ENCODE measurements around the gene INPP5B. TPM values are rescaled to one million over a fixed set of nuclear protein-coding genes. Genes with fewer than 3 reads are reported as not detected.

INPP5B gene
- total and polyA plus RNA-seq, 2 experiments from 2014 or later: 6.9 to 29.1 TPM

- TF ChIP-seq, protein P1, sequence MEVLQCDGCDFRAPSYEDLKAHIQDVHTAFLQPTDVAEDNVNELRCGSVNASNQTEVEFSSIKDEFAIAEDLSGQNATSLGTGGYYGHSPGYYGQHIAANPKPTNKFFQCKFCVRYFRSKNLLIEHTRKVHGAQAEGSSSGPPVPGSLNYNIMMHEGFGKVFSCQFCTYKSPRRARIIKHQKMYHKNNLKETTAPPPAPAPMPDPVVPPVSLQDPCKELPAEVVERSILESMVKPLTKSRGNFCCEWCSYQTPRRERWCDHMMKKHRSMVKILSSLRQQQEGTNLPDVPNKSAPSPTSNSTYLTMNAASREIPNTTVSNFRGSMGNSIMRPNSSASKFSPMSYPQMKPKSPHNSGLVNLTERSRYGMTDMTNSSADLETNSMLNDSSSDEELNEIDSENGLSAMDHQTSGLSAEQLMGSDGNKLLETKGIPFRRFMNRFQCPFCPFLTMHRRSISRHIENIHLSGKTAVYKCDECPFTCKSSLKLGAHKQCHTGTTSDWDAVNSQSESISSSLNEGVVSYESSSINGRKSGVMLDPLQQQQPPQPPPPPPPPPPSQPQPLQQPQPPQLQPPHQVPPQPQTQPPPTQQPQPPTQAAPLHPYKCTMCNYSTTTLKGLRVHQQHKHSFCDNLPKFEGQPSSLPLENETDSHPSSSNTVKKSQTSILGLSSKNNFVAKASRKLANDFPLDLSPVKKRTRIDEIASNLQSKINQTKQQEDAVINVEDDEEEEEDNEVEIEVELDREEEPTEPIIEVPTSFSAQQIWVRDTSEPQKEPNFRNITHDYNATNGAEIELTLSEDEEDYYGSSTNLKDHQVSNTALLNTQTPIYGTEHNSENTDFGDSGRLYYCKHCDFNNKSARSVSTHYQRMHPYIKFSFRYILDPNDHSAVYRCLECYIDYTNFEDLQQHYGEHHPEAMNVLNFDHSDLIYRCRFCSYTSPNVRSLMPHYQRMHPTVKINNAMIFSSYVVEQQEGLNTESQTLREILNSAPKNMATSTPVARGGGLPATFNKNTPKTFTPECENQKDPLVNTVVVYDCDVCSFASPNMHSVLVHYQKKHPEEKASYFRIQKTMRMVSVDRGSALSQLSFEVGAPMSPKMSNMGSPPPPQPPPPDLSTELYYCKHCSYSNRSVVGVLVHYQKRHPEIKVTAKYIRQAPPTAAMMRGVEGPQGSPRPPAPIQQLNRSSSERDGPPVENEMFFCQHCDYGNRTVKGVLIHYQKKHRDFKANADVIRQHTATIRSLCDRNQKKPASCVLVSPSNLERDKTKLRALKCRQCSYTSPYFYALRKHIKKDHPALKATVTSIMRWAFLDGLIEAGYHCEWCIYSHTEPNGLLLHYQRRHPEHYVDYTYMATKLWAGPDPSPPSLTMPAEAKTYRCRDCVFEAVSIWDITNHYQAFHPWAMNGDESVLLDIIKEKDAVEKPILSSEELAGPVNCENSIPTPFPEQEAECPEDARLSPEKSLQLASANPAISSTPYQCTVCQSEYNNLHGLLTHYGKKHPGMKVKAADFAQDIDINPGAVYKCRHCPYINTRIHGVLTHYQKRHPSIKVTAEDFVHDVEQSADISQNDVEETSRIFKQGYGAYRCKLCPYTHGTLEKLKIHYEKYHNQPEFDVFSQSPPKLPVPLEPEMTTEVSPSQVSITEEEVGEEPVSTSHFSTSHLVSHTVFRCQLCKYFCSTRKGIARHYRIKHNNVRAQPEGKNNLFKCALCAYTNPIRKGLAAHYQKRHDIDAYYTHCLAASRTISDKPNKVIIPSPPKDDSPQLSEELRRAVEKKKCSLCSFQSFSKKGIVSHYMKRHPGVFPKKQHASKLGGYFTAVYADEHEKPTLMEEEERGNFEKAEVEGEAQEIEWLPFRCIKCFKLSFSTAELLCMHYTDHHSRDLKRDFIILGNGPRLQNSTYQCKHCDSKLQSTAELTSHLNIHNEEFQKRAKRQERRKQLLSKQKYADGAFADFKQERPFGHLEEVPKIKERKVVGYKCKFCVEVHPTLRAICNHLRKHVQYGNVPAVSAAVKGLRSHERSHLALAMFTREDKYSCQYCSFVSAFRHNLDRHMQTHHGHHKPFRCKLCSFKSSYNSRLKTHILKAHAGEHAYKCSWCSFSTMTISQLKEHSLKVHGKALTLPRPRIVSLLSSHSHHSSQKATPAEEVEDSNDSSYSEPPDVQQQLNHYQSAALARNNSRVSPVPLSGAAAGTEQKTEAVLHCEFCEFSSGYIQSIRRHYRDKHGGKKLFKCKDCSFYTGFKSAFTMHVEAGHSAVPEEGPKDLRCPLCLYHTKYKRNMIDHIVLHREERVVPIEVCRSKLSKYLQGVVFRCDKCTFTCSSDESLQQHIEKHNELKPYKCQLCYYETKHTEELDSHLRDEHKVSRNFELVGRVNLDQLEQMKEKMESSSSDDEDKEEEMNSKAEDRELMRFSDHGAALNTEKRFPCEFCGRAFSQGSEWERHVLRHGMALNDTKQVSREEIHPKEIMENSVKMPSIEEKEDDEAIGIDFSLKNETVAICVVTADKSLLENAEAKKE (CRISPR knock-in tag; IDR thresholded peaks at IDR 0.05): no peak
- TF ChIP-seq STAT1 (IDR thresholded peaks at IDR 0.05; ENCODE audit: unreplicated experiment): no peak
These were observed 1.6 kb downstream of the INPP5B start (continued) for GRCh38 chr1:37945251-37945650.

GRCh38 chr1:37944816-37945215 lies 2.0 kb downstream of the INPP5B start:
- no peak for DNase-seq (ENCODE audit: low spot score)
- Histone ChIP-seq H3K79me2 (replicated peaks; ENCODE audit: insufficient read depth) (no peaks in the 10 kb centered on the region), H3K36me3 (ENCODE audit: insufficient read depth) (no peaks in the 10 kb centered on the region), H3F3A (replicated peaks; ENCODE audit: low read depth) (0 out of 2 replicates have a peak, but pooled peaks cover 3% of the 10 kb centered on the region), H3K9me2 (ENCODE audit: insufficient read depth) (no peaks in the 10 kb centered on the region), H4K20me1 (replicated peaks; ENCODE audit: insufficient read depth) (no peaks in the 10 kb centered on the region), H3K27ac (ENCODE audit: low read depth) (no peak overlapping the region), H3K4me2 (no peak overlapping the region), H3K27me3 (ENCODE audit: insufficient read depth) (no peaks in the 10 kb centered on the region), H3K4me3 (no peak overlapping the region), H2AFZ (no peak overlapping the region), H3K4me1 (ENCODE audit: insufficient read depth) (peaks cover 3% of the 10 kb centered on the region; the same call in 1 of the 2 replicates)
- Mint-ChIP-seq H3K36me3 (ENCODE audit: low read depth) (peaks cover 13% of the 10 kb centered on the region; the same call in 2 of the 3 replicates), H3K4me1 (peaks cover 8% of the 10 kb centered on the region; the same call in 2 of the 3 replicates), H3K27ac (no peak overlapping the region), H3K27me3 (ENCODE audit: insufficient read depth, low read depth, poor library complexity) (peaks cover 2% of the 10 kb centered on the region), H3K9me3 (no peaks in the 10 kb centered on the region), H3K4me3 (no peak overlapping the region)
- ATAC-seq: no peak
- TF ChIP-seq REST (IDR thresholded peaks at IDR 0.05; ENCODE audit: unreplicated experiment): no peak
- no peak for TF ChIP-seq EZH2phosphoT487 (IDR thresholded peaks at IDR 0.05; ENCODE audit: unreplicated experiment)
- no peak for TF ChIP-seq ZNF114 (CRISPR knock-in tag; IDR thresholded peaks at IDR 0.05)
- TF ChIP-seq CREB1 (CRISPR knock-in tag; IDR thresholded peaks at IDR 0.05; ENCODE audit: low read depth): no peak
- TF ChIP-seq, protein P2, sequence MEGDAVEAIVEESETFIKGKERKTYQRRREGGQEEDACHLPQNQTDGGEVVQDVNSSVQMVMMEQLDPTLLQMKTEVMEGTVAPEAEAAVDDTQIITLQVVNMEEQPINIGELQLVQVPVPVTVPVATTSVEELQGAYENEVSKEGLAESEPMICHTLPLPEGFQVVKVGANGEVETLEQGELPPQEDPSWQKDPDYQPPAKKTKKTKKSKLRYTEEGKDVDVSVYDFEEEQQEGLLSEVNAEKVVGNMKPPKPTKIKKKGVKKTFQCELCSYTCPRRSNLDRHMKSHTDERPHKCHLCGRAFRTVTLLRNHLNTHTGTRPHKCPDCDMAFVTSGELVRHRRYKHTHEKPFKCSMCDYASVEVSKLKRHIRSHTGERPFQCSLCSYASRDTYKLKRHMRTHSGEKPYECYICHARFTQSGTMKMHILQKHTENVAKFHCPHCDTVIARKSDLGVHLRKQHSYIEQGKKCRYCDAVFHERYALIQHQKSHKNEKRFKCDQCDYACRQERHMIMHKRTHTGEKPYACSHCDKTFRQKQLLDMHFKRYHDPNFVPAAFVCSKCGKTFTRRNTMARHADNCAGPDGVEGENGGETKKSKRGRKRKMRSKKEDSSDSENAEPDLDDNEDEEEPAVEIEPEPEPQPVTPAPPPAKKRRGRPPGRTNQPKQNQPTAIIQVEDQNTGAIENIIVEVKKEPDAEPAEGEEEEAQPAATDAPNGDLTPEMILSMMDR (conservative IDR thresholded peaks at IDR 0.05; ENCODE audit: low read depth in 2 of 2): no peak
- no peak for TF ChIP-seq STAT1 (IDR thresholded peaks at IDR 0.05; ENCODE audit: unreplicated experiment)
- no peak for TF ChIP-seq JUNB (IDR thresholded peaks at IDR 0.05; ENCODE audit: unreplicated experiment)
- no peak for TF ChIP-seq NANOG (IDR thresholded peaks at IDR 0.05; ENCODE audit: borderline replicate concordance)
